AG10803 (cell line): ENCODE measurements around the gene PTPRG.

Experiments
- DNase-seq: peaks from one replicate; pipeline ENCODE4 v3.0.0; 2010; ENCODE audit warnings: low read depth
- H3K4me3 ChIP-seq: 2 replicates; pipeline ENCODE4 v1.5.1; 2011; ENCODE audit warnings: mild to moderate bottlenecking, low read length, control low read depth
- TF ChIP-seq, protein P1 (sequence below): conservative IDR thresholded peaks from 2 replicates; pipeline ENCODE4 v1.5.1; 2011; ENCODE audit warnings: mild to moderate bottlenecking, low read length, control low read depth, inconsistent platforms

The PTPRG gene

DNA sequence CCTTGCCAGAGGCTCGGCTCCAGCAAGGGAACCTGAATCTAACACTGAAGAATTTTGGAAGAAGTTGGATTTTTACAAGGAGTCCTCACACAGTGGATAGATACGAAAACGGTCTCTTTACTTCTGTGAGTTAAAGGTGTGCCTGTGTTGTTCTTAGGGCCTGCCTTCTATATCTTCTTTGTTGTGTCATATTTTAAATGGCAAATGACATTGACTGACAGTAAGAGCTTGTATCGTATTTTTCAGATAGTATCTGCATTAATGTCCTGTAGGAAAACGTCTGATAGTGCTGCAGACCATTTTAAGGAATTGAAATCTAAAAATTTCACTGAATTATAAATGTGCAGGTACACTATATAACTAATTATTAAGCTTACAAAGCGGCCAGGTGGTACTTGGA is 56.3 kb downstream of the PTPRG start:
- TF ChIP-seq, protein P1, sequence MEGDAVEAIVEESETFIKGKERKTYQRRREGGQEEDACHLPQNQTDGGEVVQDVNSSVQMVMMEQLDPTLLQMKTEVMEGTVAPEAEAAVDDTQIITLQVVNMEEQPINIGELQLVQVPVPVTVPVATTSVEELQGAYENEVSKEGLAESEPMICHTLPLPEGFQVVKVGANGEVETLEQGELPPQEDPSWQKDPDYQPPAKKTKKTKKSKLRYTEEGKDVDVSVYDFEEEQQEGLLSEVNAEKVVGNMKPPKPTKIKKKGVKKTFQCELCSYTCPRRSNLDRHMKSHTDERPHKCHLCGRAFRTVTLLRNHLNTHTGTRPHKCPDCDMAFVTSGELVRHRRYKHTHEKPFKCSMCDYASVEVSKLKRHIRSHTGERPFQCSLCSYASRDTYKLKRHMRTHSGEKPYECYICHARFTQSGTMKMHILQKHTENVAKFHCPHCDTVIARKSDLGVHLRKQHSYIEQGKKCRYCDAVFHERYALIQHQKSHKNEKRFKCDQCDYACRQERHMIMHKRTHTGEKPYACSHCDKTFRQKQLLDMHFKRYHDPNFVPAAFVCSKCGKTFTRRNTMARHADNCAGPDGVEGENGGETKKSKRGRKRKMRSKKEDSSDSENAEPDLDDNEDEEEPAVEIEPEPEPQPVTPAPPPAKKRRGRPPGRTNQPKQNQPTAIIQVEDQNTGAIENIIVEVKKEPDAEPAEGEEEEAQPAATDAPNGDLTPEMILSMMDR, result no peak
- no peak overlapping the region for H3K4me3 ChIP-seq
- no peak for DNase-seq

DNA sequence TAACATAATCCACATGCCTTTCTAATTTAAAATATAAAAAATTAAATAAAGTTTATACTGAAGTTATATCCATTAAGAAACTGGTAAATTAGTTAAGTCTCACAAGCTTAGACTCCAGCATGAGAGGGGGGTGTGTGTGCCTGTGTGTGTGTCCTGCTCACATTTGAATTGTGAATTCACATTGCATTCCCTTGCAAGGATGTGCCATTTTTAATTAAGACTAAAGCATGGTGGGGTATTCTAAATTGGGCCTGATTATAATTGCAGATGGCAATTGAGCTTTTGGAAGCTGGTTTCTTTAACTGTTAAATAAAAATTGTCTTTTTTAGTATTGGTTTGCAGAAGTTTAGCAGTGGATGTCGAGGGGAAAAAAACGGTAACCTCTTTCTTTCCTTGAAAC is 56.9 kb downstream of the PTPRG start:
- no peak for DNase-seq
- TF ChIP-seq, protein P1, result no peak
- no peak overlapping the region for H3K4me3 ChIP-seq

DNA sequence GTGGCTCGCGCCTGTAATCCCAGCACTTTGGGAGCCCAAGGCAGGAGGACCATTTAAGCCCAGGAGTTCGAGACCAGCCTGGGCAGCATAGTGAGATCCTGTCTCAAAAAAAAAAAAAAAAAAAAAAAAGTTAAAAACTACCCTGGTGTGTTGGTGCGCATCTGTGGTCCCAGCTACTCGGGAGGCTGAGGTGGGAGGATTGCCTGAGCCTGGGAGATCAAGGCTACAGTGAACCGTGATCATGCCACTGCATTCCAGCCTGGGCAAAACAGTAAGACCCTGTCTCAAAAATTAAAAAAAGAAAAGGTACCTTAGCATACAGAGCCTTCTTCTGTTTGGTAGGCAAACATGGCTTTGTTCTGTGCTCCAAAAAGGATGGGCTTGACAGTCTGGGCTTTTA is 57.5 kb downstream of the PTPRG start:
- no peak overlapping the region for H3K4me3 ChIP-seq
- no peak for DNase-seq
- TF ChIP-seq, protein P1, result no peak

DNA sequence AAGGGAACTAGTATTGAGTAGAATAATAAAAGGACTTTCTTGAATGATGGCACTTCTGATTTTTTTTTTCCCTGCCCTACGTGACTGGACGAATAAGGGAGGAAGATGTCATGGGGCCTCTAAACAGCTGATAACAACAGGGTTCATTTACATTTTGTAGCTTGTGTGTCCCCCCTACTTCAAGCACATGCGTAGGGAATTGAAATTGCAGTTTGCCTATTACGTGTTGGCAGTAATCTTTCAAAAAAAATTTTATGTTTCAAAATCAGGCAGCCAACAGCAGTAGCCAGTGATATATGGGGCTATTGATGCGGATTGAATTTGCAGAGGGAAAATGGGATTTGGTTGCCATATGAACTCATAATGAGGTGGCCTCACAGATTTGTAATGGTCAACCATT is 58.7 kb downstream of the PTPRG start:
- no peak for DNase-seq
- TF ChIP-seq, protein P1, result no peak
- H3K4me3 ChIP-seq, result no peak overlapping the region

DNA sequence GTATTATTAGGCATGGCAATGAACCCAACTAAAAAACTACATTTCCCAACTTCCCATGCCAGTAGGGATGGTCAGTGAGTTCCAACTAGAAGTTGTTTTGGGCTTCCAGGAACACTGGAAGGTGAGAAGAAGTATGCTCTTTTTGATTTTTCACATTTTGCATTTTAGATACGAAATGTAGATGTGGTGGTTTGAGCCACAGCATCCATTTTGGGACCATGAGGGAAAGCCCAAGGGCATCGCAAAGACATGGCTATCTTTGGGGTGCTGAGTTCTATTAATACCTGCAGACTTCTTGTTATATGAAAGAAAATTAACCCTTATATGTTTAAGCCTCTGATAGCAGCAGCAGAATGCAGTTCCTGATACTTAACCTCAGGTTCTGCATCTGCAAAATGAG is 62.9 kb downstream of the PTPRG start:
- H3K4me3 ChIP-seq, result no peak overlapping the region
- TF ChIP-seq, protein P1, result no peak
- DNase-seq, result no peak

DNA sequence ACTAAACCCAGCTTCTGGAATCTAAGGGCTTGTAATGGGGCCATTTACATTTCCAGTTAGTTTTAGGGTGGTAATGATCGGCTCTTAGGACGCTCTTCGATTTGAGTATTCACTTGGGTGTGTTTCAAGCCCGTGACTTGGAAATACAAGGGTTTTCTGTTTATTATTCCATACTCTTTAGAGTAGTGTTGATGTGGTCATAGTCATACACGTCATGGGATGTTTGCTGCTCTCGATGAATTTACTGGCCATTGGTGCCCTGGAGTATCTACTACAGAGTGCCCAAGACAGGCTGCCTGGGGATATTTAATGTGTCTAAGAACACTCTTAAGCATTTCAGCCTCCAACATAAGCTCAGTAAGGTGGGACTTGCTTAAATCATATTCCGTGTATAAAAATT is 64.1 kb downstream of the PTPRG start:
- DNase-seq, result no peak
- no peak overlapping the region for H3K4me3 ChIP-seq
- TF ChIP-seq, protein P1, result no peak

DNA sequence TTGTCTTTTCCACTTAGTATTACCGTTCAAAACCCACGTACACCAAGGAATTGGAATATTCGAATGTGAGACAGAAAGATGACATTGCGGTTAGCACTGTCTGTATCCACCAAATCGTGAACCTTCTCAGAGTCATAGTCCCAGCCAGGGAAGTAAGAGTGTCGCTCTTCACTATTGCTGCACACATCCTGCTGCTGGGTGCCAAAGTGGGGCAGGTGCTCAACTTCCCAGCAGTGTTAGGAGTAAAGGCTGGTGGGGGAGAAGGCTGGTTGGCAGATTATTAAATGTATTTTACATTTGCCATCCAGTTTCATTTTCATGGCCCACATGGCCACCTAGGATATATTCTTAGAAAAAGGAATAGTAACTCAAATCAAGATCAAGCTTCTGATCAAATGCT is 65.1 kb downstream of the PTPRG start:
- no peak overlapping the region for H3K4me3 ChIP-seq
- TF ChIP-seq, protein P1, result no peak
- DNase-seq, result no peak
